IMR-90 (cell line): Measurements from ENCODE around the gene ANXA8. TPM values are rescaled to one million over a fixed set of nuclear protein-coding genes. Genes with fewer than 3 reads are reported as not detected.

Experiments used
- ATAC-seq: fragments of 200-7000 bp; cut with Tn5 transposase; 2 replicates; pipeline ENCODE4 v1.9.1; 2020; ENCODE audit warnings: low read depth, mild to moderate bottlenecking, moderate library complexity
- BruUV-seq: library from RNA; stranded (reverse); fragments of 400-500 nt; replicated peaks from 2 replicates; lab custom pipeline; 2021; lab: Mats Ljungman, UMichigan
- CTCF ChIA-PET: fragments of 300-600 bp; formaldehyde crosslinking; extraction: SDS; loops from one replicate; lab custom pipeline; 2021; ENCODE audit warnings: antibody characterized with exemption; lab: Yijun Ruan, JAX
- POLR2A ChIA-PET: fragments of 300-600 bp; sonication (Branson Sonifier 250); formaldehyde crosslinking; loops from one replicate; lab custom pipeline; 2022; ENCODE audit warnings: antibody characterized with exemption; ENCODE audit not compliant: unreplicated experiment; lab: Charles Lee
- DNase-seq: peaks from one replicate; pipeline ENCODE4 v3.0.0; 2013
- H2AFZ ChIP-seq: replicated peaks from 2 replicates; pipeline ENCODE3; 2013; ENCODE audit warnings: low read length, mild to moderate bottlenecking; ENCODE audit not compliant: poor library complexity
- H2AK5ac ChIP-seq: 2 replicates; pipeline ENCODE4 v1.6.1; 2013; ENCODE audit warnings: low read depth, low read length, inconsistent platforms
- H2AK9ac ChIP-seq: replicated peaks from 2 replicates; pipeline ENCODE3; 2013; ENCODE audit warnings: mild to moderate bottlenecking, low read depth, low read length, moderate library complexity; ENCODE audit not compliant: poor library complexity
- H2BK120ac ChIP-seq: 2 replicates; pipeline ENCODE4 v1.6.1; 2013; ENCODE audit warnings: low read depth, low read length, inconsistent platforms
- H2BK15ac ChIP-seq: 3 replicates; pipeline ENCODE4 v1.6.1; 2013; ENCODE audit warnings: low read depth, low read length, inconsistent platforms
- H2BK20ac ChIP-seq: 2 replicates; pipeline ENCODE4 v1.6.1; 2013; ENCODE audit warnings: low read depth, mild to moderate bottlenecking, inconsistent platforms, low read length, moderate library complexity
- H2BK5ac ChIP-seq: 2 replicates; pipeline ENCODE4 v1.6.1; 2013; ENCODE audit warnings: mild to moderate bottlenecking, low read depth, low read length, inconsistent platforms; ENCODE audit not compliant: poor library complexity, severe bottlenecking
- H3K14ac ChIP-seq: replicated peaks from 2 replicates; pipeline ENCODE4 v1.6.1; 2013; ENCODE audit warnings: low read depth, low read length, inconsistent platforms
- H3K18ac ChIP-seq: 2 replicates; pipeline ENCODE4 v1.6.1; 2013; ENCODE audit warnings: low read depth, low read length, control low read depth
- H3K23ac ChIP-seq: 2 replicates; pipeline ENCODE4 v1.6.1; 2013; ENCODE audit warnings: low read depth, low read length, inconsistent platforms
- H3K27ac ChIP-seq: 2 replicates; pipeline ENCODE4 v1.5.1; 2013; ENCODE audit warnings: mild to moderate bottlenecking, control low read depth, low read length; ENCODE audit not compliant: insufficient read depth
- H3K27me3 ChIP-seq: 2 replicates; pipeline ENCODE4 v1.6.1; 2013; ENCODE audit warnings: low read length; ENCODE audit not compliant: control insufficient read depth, insufficient read depth
- H3K36me3 ChIP-seq: 2 replicates; pipeline ENCODE4 v1.6.1; 2013; ENCODE audit warnings: low read length, mixed read lengths; ENCODE audit not compliant: control insufficient read depth, insufficient read depth
- H3K4ac ChIP-seq: 2 replicates; pipeline ENCODE4 v1.6.1; 2013; ENCODE audit warnings: low read depth, low read length, inconsistent platforms
- H3K4me1 ChIP-seq: 2 replicates; pipeline ENCODE4 v1.6.1; 2013; ENCODE audit warnings: low read length, mixed read lengths; ENCODE audit not compliant: control insufficient read depth, insufficient read depth
- H3K4me2 ChIP-seq: 2 replicates; pipeline ENCODE4 v1.6.1; 2013; ENCODE audit warnings: low read depth, mild to moderate bottlenecking, control low read depth, low read length, moderate library complexity
- H3K4me3 ChIP-seq: 2 replicates; pipeline ENCODE4 v1.5.1; 2013; ENCODE audit warnings: low read depth, mild to moderate bottlenecking, control low read depth, low read length, moderate library complexity; ENCODE audit not compliant: insufficient read depth
- H3K56ac ChIP-seq: 2 replicates; pipeline ENCODE4 v1.6.1; 2013; ENCODE audit warnings: low read length, inconsistent platforms; ENCODE audit not compliant: insufficient read depth; ENCODE audit errors: extremely low read depth
- H3K79me1 ChIP-seq, 2 experiments: 2 replicates each; pipeline ENCODE4 v1.6.1; 2013; ENCODE audit warnings: low read length in 2 of 2, inconsistent platforms in 1 of 2, low read depth in 1 of 2
- H3K9ac ChIP-seq: 2 replicates; pipeline ENCODE4 v1.6.1; 2013; ENCODE audit warnings: low read depth, low read length, control low read depth
- H3K9me1 ChIP-seq: 2 replicates; pipeline ENCODE4 v1.6.1; 2013; ENCODE audit warnings: low read length, inconsistent platforms; ENCODE audit not compliant: insufficient read depth
- H3K9me3 ChIP-seq: 2 replicates; pipeline ENCODE4 v1.6.1; 2013; ENCODE audit warnings: low read length; ENCODE audit not compliant: control insufficient read depth, insufficient read depth
- H4K20me1 ChIP-seq: 2 replicates; pipeline ENCODE4 v1.6.1; 2013; ENCODE audit warnings: low read length, inconsistent platforms; ENCODE audit not compliant: insufficient read depth
- H4K5ac ChIP-seq: 2 replicates; pipeline ENCODE4 v1.6.1; 2013; ENCODE audit warnings: mild to moderate bottlenecking, low read depth, low read length, control low read depth
- H4K8ac ChIP-seq, 2 experiments: 2 replicates each; pipeline ENCODE4 v1.6.1; 2013; ENCODE audit warnings: low read depth in 2 of 2, low read length in 2 of 2, control low read depth in 1 of 2, inconsistent platforms in 1 of 2
- H4K91ac ChIP-seq: 2 replicates; pipeline ENCODE4 v1.6.1; 2013; ENCODE audit warnings: low read depth, low read length, inconsistent platforms; ENCODE audit not compliant: insufficient read depth
- BHLHE40 ChIP-seq: fragments of 150-350 bp; IDR thresholded peaks from 2 replicates; pipeline ENCODE4 v1.6.1; 2016; ENCODE audit warnings: mild to moderate bottlenecking, low read depth, low read length
- CHD1 ChIP-seq: IDR thresholded peaks from 2 replicates; pipeline ENCODE4 v1.6.1; 2012; ENCODE audit warnings: low read depth, low read length, improper control_type of control experiment
- ELK1 ChIP-seq: fragments of 150-350 bp; IDR thresholded peaks from 2 replicates; pipeline ENCODE4 v1.6.1; 2016; ENCODE audit warnings: low read depth, mild to moderate bottlenecking, low read length, moderate library complexity, borderline replicate concordance
- FOS ChIP-seq: fragments of 150-350 bp; IDR thresholded peaks from 2 replicates; pipeline ENCODE4 v1.6.1; 2016; ENCODE audit warnings: low read depth, low read length
- MAFK ChIP-seq: IDR thresholded peaks from 2 replicates; pipeline ENCODE4 v1.6.1; 2012; ENCODE audit warnings: low read depth, low read length, improper control_type of control experiment
- NFE2L2 ChIP-seq: fragments of 150-350 bp; IDR thresholded peaks from 2 replicates; pipeline ENCODE4 v1.6.1; 2016; ENCODE audit warnings: low read depth, mild to moderate bottlenecking, low read length
- POLR2A ChIP-seq: IDR thresholded peaks from 2 replicates; pipeline ENCODE4 v1.6.1; 2012; ENCODE audit warnings: mild to moderate bottlenecking, low read depth, low read length
- RCOR1 ChIP-seq: IDR thresholded peaks from 2 replicates; pipeline ENCODE4 v1.6.1; 2012; ENCODE audit warnings: mild to moderate bottlenecking, low read length, improper control_type of control experiment; ENCODE audit not compliant: insufficient replicate concordance
- SMC3 ChIP-seq: fragments of 150-350 bp; IDR thresholded peaks from 2 replicates; pipeline ENCODE4 v1.6.1; 2016; ENCODE audit warnings: low read depth, mild to moderate bottlenecking, antibody characterized with exemption, low read length, moderate library complexity
- WGBS, 2 experiments: methylation state at CpG; one replicate each; pipeline versions ENCODE4 v1.1.5 to v1.1.7; 2013; ENCODE audit warnings: missing lambda C conversion rate in 2 of 2; ENCODE audit not compliant: insufficient read length in 1 of 2; ENCODE audit errors: extremely low coverage in 2 of 2; 5-methylcytosine and 5-hydroxymethylcytosine counted together
- dilution Hi-C: fragments of 300-500 bp; cut with HindIII; formaldehyde crosslinking; loops from one replicate; pipeline ENCODE4 v1.14.3; 2018; ENCODE audit warnings: low sequenced_read_pairs; ENCODE audit not compliant: unreplicated experiment
- in situ Hi-C: fragments of 300-500 bp; cut with MboI; formaldehyde crosslinking; loops from 3 replicates; pipeline ENCODE4 v1.14.3; 2019; ENCODE audit warnings: low sequenced_read_pairs, inconsistent platforms, mixed read lengths
- intact Hi-C: fragments of 100-400 bp; cut with micrococcal nuclease; formaldehyde crosslinking; loops from 2 replicates; pipeline ENCODE4 v1.10.0; 2022
- polyA plus RNA-seq, 3 experiments: library from polyadenylated mRNA; depleted of rRNA; stranded (reverse); fragments of >200 nt; gene quantifications; 2 replicates each; pipeline ENCODE4 v1.2.3, GENCODE V29; 2012; ENCODE audit warnings: low replicate concordance in 1 of 3
- total RNA-seq: library from RNA; depleted of rRNA; stranded (reverse); fragments of >200 nt; gene quantifications from 2 replicates; pipeline ENCODE4 v1.2.3, GENCODE V29; 2012

Gene ANXA8
- total and polyA plus RNA-seq, 2 of the 4 experiments (the other 2 are of a cell fraction) = 0.90 to 1.1 TPM

- H4K8ac ChIP-seq = no peak overlapping the region
- H3K4me3 ChIP-seq = no peak overlapping the region
- no peaks in the 10 kb centered on the region for H3K79me1 ChIP-seq
- H3K9ac ChIP-seq = no peak overlapping the region
- H3K4me1 ChIP-seq = no peaks in the 10 kb centered on the region
- no peaks in the 10 kb centered on the region for H3K36me3 ChIP-seq
- H3K27ac ChIP-seq = no peak overlapping the region
- no peak overlapping the region for H2BK20ac ChIP-seq
- dilution Hi-C loops = no loop called here
- no peak overlapping the region for H3K4me2 ChIP-seq
- no peak overlapping the region for H4K5ac ChIP-seq
- ATAC-seq (no peak), DNase-seq (no peak)
- intact Hi-C loops = no loop called here
- no peak overlapping the region for H4K91ac ChIP-seq
- no peak overlapping the region for H2AFZ ChIP-seq
- POLR2A ChIA-PET = no interaction called here
- TF ChIP-seq POLR2A (no peak), RCOR1 (no peak), FOS (no peak), SMC3 (no peak), CHD1 (no peak), BHLHE40 (no peak), ELK1 (no peak), NFE2L2 (no peak), MAFK (no peak)
- H3K23ac ChIP-seq = no peak overlapping the region
- H2BK15ac ChIP-seq = no peak overlapping the region
- CTCF ChIA-PET = no interaction called here
- BruUV-seq = no TSS peak
- 38% methylated on average over 2 of the region's 4 CpGs; no CpG with 5 or more reads in 1 of the 2 experiments for WGBS, 2 experiments
- H2AK5ac ChIP-seq = no peak overlapping the region
- no peak overlapping the region for H2BK5ac ChIP-seq
- H3K56ac ChIP-seq = no peak overlapping the region
- no peak overlapping the region for H3K14ac ChIP-seq
- peaks cover 13% of the 10 kb centered on the region for H3K9me3 ChIP-seq
- no peak overlapping the region for H2BK120ac ChIP-seq
- H3K27me3 ChIP-seq = peaks cover 35% of the 10 kb centered on the region
- H2AK9ac ChIP-seq = no peak overlapping the region
- no peak overlapping the region for H3K4ac ChIP-seq
- no peak overlapping the region for H3K18ac ChIP-seq
- in situ Hi-C loops = no loop called here
- H4K20me1 ChIP-seq = no peaks in the 10 kb centered on the region
- H3K9me1 ChIP-seq = no peaks in the 10 kb centered on the region
Observed at GRCh38 chr10:47441938-47442337, 42.0 kb downstream of the ANXA8 start.
